ENCODE results near the gene ARHGAP15.

ARHGAP15 gene

GRCh38 chr2:143334837-143335236, 205.6 kb downstream of the ARHGAP15 start:
- no peak for TF ChIP-seq EZH2phosphoT487 (conservative IDR thresholded peaks at IDR 0.05; ENCODE audit: low read length)
- no peaks in the 10 kb centered on the region for H3K9me3 ChIP-seq (ENCODE audit: insufficient read depth, low read length)
- H3K27me3 ChIP-seq (ENCODE audit: low read length), result no peaks in the 10 kb centered on the region
- H2AFZ ChIP-seq (ENCODE audit: low read depth, low read length, severe bottlenecking), result no peak overlapping the region
- no peak overlapping the region for H3K9ac ChIP-seq (ENCODE audit: low read length)
- H3K36me3 ChIP-seq (ENCODE audit: low read length), result no peaks in the 10 kb centered on the region
- no peaks in the 10 kb centered on the region for H3F3A ChIP-seq (ENCODE audit: insufficient read depth)
- no peak overlapping the region for H3K4me2 ChIP-seq (ENCODE audit: low read depth, low read length, poor library complexity, severe bottlenecking)
- H3K9me2 ChIP-seq (replicated peaks; ENCODE audit: insufficient read depth, low read length), result no peaks in the 10 kb centered on the region
- H3K79me2 ChIP-seq (ENCODE audit: insufficient read depth, low read length), result no peaks in the 10 kb centered on the region
- no peaks in the 10 kb centered on the region for H4K20me1 ChIP-seq (ENCODE audit: low read depth, low read length)
- no peak overlapping the region for H3K27ac ChIP-seq (ENCODE audit: low read depth, low read length)
- H3K4me3 ChIP-seq (ENCODE audit: insufficient read depth, low read length, poor library complexity, severe bottlenecking), result no peak overlapping the region

- no peaks in the 10 kb centered on the region for H3K27me3 ChIP-seq (ENCODE audit: low read length)
- H3K79me2 ChIP-seq (ENCODE audit: insufficient read depth, low read length), result no peaks in the 10 kb centered on the region
- H3K36me3 ChIP-seq (ENCODE audit: low read length), result no peaks in the 10 kb centered on the region
- no peak overlapping the region for H3K27ac ChIP-seq (ENCODE audit: low read depth, low read length)
- H3K9ac ChIP-seq (ENCODE audit: low read length), result no peak overlapping the region
- no peak overlapping the region for H3K4me2 ChIP-seq (ENCODE audit: low read depth, low read length, poor library complexity, severe bottlenecking)
- no peak overlapping the region for H3K4me3 ChIP-seq (ENCODE audit: insufficient read depth, low read length, poor library complexity, severe bottlenecking)
- H3F3A ChIP-seq (ENCODE audit: insufficient read depth), result no peaks in the 10 kb centered on the region
- H3K9me2 ChIP-seq (replicated peaks; ENCODE audit: insufficient read depth, low read length), result no peaks in the 10 kb centered on the region
- no peaks in the 10 kb centered on the region for H4K20me1 ChIP-seq (ENCODE audit: low read depth, low read length)
- TF ChIP-seq CTCF (IDR thresholded peaks at IDR 0.05; ENCODE audit: insufficient read depth, low read length, poor library complexity, severe bottlenecking), result no peak
- TF ChIP-seq EZH2phosphoT487 (conservative IDR thresholded peaks at IDR 0.05; ENCODE audit: low read length), result no peak
- H3K9me3 ChIP-seq (ENCODE audit: insufficient read depth, low read length), result no peaks in the 10 kb centered on the region
- H2AFZ ChIP-seq (ENCODE audit: low read depth, low read length, severe bottlenecking), result no peak overlapping the region
Measured at GRCh38 chr2:143336719-143337210, 207.5 kb downstream of the ARHGAP15 start.

- Histone ChIP-seq H3K79me2 (ENCODE audit: insufficient read depth, low read length) (no peaks in the 10 kb centered on the region), H3F3A (ENCODE audit: insufficient read depth) (no peaks in the 10 kb centered on the region), H3K27ac (ENCODE audit: low read depth, low read length) (no peak overlapping the region), H3K9ac (ENCODE audit: low read length) (no peak overlapping the region), H3K36me3 (ENCODE audit: low read length) (no peaks in the 10 kb centered on the region), H2AFZ (ENCODE audit: low read depth, low read length, severe bottlenecking) (no peak overlapping the region), H3K4me2 (ENCODE audit: low read depth, low read length, poor library complexity, severe bottlenecking) (no peak overlapping the region), H4K20me1 (ENCODE audit: low read depth, low read length) (no peaks in the 10 kb centered on the region), H3K4me3 (ENCODE audit: insufficient read depth, low read length, poor library complexity, severe bottlenecking) (no peak overlapping the region), H3K27me3 (ENCODE audit: low read length) (no peaks in the 10 kb centered on the region), H3K9me3 (ENCODE audit: insufficient read depth, low read length) (no peaks in the 10 kb centered on the region), H3K9me2 (replicated peaks; ENCODE audit: insufficient read depth, low read length) (no peaks in the 10 kb centered on the region)
- no peak for TF ChIP-seq EZH2phosphoT487 (conservative IDR thresholded peaks at IDR 0.05; ENCODE audit: low read length)
Measured at GRCh38 chr2:143341478-143341877, 212.3 kb downstream of the ARHGAP15 start.

GRCh38 chr2:143344780-143345179, 215.6 kb downstream of the ARHGAP15 start:
- Histone ChIP-seq H3K9me3 (ENCODE audit: insufficient read depth, low read length) (no peaks in the 10 kb centered on the region), H3K9ac (ENCODE audit: low read length) (no peak overlapping the region), H3K4me2 (ENCODE audit: low read depth, low read length, poor library complexity, severe bottlenecking) (no peak overlapping the region), H3K27me3 (ENCODE audit: low read length) (no peaks in the 10 kb centered on the region), H3K27ac (ENCODE audit: low read depth, low read length) (no peak overlapping the region), H3F3A (ENCODE audit: insufficient read depth) (no peaks in the 10 kb centered on the region), H3K36me3 (ENCODE audit: low read length) (no peaks in the 10 kb centered on the region), H4K20me1 (ENCODE audit: low read depth, low read length) (no peaks in the 10 kb centered on the region), H3K79me2 (ENCODE audit: insufficient read depth, low read length) (no peaks in the 10 kb centered on the region), H2AFZ (ENCODE audit: low read depth, low read length, severe bottlenecking) (no peak overlapping the region), H3K4me3 (ENCODE audit: insufficient read depth, low read length, poor library complexity, severe bottlenecking) (no peak overlapping the region), H3K9me2 (replicated peaks; ENCODE audit: insufficient read depth, low read length) (no peaks in the 10 kb centered on the region)
- TF ChIP-seq EZH2phosphoT487 (conservative IDR thresholded peaks at IDR 0.05; ENCODE audit: low read length), result no peak
- no peak for TF ChIP-seq CTCF (IDR thresholded peaks at IDR 0.05; ENCODE audit: insufficient read depth, low read length, poor library complexity, severe bottlenecking)

Data from SU-DHL-6 (cell line).